Keratinocyte (primary cell): ENCODE data around the gene LRRC74B. TPM values are rescaled to one million over a fixed set of nuclear protein-coding genes. Genes with fewer than 3 reads are reported as not detected.

ENCODE experiments used
- DNase-seq: peaks from one replicate; pipeline ENCODE4 v3.0.0-alpha.2; 2011; ENCODE audit warnings: low read depth, missing footprints, low spot score
- FAIRE-seq: peaks from 2 replicates; lab custom pipeline; 2011; peaks lifted over from hg19 to GRCh38; lab: Jason Lieb, UNC
- H2AFZ ChIP-seq: 2 replicates; pipeline ENCODE4 v1.6.0; 2012; ENCODE audit warnings: low read length, control low read depth, inconsistent platforms; ENCODE audit not compliant: control insufficient read depth
- H3K27ac ChIP-seq: 2 replicates; pipeline ENCODE4 v1.5.1; 2011; ENCODE audit warnings: low read length; ENCODE audit not compliant: control insufficient read depth, insufficient read depth
- H3K27me3 ChIP-seq: 3 replicates; pipeline ENCODE4 v1.6.0; 2011; ENCODE audit warnings: low read length; ENCODE audit not compliant: control insufficient read depth, insufficient read depth; ENCODE audit errors: extremely low read depth
- H3K36me3 ChIP-seq, 2 experiments: 2 replicates in 1 of 2; 3 replicates in 1 of 2; pipeline ENCODE4 v1.5.1; 2011; ENCODE audit warnings: low read length in 2 of 2, mild to moderate bottlenecking in 1 of 2; ENCODE audit not compliant: control insufficient read depth in 2 of 2, insufficient read depth in 2 of 2; ENCODE audit errors: extremely low read depth in 1 of 2
- H3K4me1 ChIP-seq: 3 replicates; pipeline ENCODE4 v1.5.1; 2011; ENCODE audit warnings: low read length; ENCODE audit not compliant: control insufficient read depth, insufficient read depth; ENCODE audit errors: extremely low read depth
- H3K4me2 ChIP-seq: 3 replicates; pipeline ENCODE4 v1.6.0; 2011; ENCODE audit warnings: low read depth, low read length; ENCODE audit not compliant: control insufficient read depth, insufficient read depth; ENCODE audit errors: extremely low read depth
- H3K4me3 ChIP-seq, 3 experiments: fragments of 200-600 bp in 1 of 3; sonication (generic) in 1 of 3; 2 replicates in 2 of 3; 3 replicates in 1 of 3; pipeline ENCODE4 v1.5.1; 2011 to 2016; ENCODE audit warnings: low read length in 3 of 3, mild to moderate bottlenecking in 3 of 3, control low read depth in 2 of 3, inconsistent platforms in 1 of 3, low read depth in 1 of 3, mixed read lengths in 1 of 3, mixed run types in 1 of 3, moderate library complexity in 1 of 3; ENCODE audit not compliant: control insufficient read depth in 2 of 3, insufficient read depth in 2 of 3; ENCODE audit errors: extremely low read depth in 1 of 3
- H3K79me2 ChIP-seq: 2 replicates; pipeline ENCODE4 v1.6.0; 2012; ENCODE audit warnings: low read length; ENCODE audit not compliant: control insufficient read depth, insufficient read depth
- H3K9ac ChIP-seq: 3 replicates; pipeline ENCODE4 v1.6.0; 2011; ENCODE audit warnings: low read length; ENCODE audit not compliant: control insufficient read depth, insufficient read depth; ENCODE audit errors: extremely low read depth
- H3K9me1 ChIP-seq: 3 replicates; pipeline ENCODE4 v1.6.0; 2011; ENCODE audit warnings: low read length; ENCODE audit not compliant: control insufficient read depth, insufficient read depth; ENCODE audit errors: extremely low read depth
- H3K9me3 ChIP-seq: 2 replicates; pipeline ENCODE4 v1.5.1; 2012; ENCODE audit warnings: low read depth, low read length; ENCODE audit not compliant: control insufficient read depth
- H4K20me1 ChIP-seq: 3 replicates; pipeline ENCODE4 v1.6.0; 2011; ENCODE audit warnings: low read length; ENCODE audit not compliant: control insufficient read depth, insufficient read depth; ENCODE audit errors: extremely low read depth
- CTCF ChIP-seq, 3 experiments: IDR thresholded peaks in 1 of 3; conservative IDR thresholded peaks in 1 of 3; optimal IDR thresholded peaks in 1 of 3; 2 replicates in 2 of 3; 3 replicates in 1 of 3; pipeline versions ENCODE3 to v1.5.1; 2011; ENCODE audit warnings: low read length in 3 of 3, mild to moderate bottlenecking in 3 of 3, moderate library complexity in 2 of 3, control low read depth in 1 of 3, inconsistent platforms in 1 of 3; ENCODE audit not compliant: insufficient read depth in 2 of 3; ENCODE audit errors: extremely low read depth in 1 of 3
- EZH2 ChIP-seq: IDR thresholded peaks from one replicate; pipeline ENCODE4 v1.6.1; 2012; ENCODE audit warnings: inconsistent platforms, mild to moderate bottlenecking, low read length, moderate library complexity
- dilution Hi-C: fragments of 300-500 bp; cut with MboI; formaldehyde crosslinking; loops from one replicate; pipeline ENCODE4 v1.7.0; 2020; ENCODE audit warnings: low sequenced_read_pairs; ENCODE audit not compliant: extremely low pct_ligation_motif_present
- polyA plus RNA-seq, 5 experiments: library from polyadenylated mRNA; depleted of rRNA in 3 of 5; stranded (reverse) in 3 of 5; stranded (forward) in 1 of 5; unstranded in 1 of 5; fragments of >200 nt; gene quantifications; 1 replicate in 1 of 5; 2 replicates in 3 of 5; 3 replicates in 1 of 5; pipeline versions ENCODE4 v1.2.1 to v1.2.3, GENCODE V29; 2011 to 2012; ENCODE audit warnings: missing spikeins in 2 of 5, low read depth in 1 of 5, low replicate concordance in 1 of 5

Gene LRRC74B
- polyA plus RNA-seq, 1 donor (not counting 4 experiments of a cell fraction or from before 2014, with no cell fraction given): not detected

DNA sequence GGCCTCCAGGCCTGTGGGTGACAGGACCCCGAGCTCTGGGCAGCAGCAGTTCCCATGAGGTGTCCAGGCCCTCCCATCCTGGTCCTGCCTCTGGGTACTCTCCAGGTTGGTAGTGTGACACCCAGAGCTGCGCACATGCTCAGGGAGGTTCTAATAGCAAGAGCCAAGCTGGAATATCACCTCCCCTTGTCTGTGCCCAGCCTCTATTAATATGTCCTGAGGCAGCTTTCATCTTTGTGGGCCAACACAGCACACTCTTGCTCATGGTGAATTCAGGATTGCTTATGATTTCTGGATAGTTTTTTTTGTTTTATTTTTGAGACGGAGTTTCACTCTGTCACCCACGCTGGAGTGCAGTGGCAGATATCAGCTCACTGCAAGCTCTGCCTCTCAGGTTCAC, 27.4 kb upstream of the LRRC74B start:
- Histone ChIP-seq H3K9ac (no peak overlapping the region), H3K4me3 (no peak overlapping the region), H3K36me3 (no peaks in the 10 kb centered on the region), H4K20me1 (no peaks in the 10 kb centered on the region), H3K9me1 (no peaks in the 10 kb centered on the region), H3K79me2 (no peaks in the 10 kb centered on the region), H3K4me1 (peaks cover 20% of the 10 kb centered on the region), H3K27ac (no peak overlapping the region), H2AFZ (no peak overlapping the region), H3K4me2 (no peak overlapping the region), H3K27me3 (no peaks in the 10 kb centered on the region), H3K9me3 (no peaks in the 10 kb centered on the region)
- FAIRE-seq (no peak), DNase-seq (no peak)
- TF ChIP-seq EZH2 (no peak), CTCF (optimal IDR thresholded peaks at IDR 0.05 in 1 of 3, IDR thresholded peaks at IDR 0.05 in 1 of 3, conservative IDR thresholded peaks at IDR 0.05 in 1 of 3; ENCODE audit: extremely low read depth in 1 of 3, insufficient read depth in 2 of 3, low read length in 3 of 3) (no peak)
- dilution Hi-C loops: no loop called here

GRCh38 chr22:21020802-21021429, 24.8 kb upstream of the LRRC74B start:
- TF ChIP-seq CTCF (optimal IDR thresholded peaks at IDR 0.05 in 1 of 3, IDR thresholded peaks at IDR 0.05 in 1 of 3, conservative IDR thresholded peaks at IDR 0.05 in 1 of 3; ENCODE audit: extremely low read depth in 1 of 3, insufficient read depth in 2 of 3, low read length in 3 of 3): peak; percentile 49 to 63 (median 60)
- TF ChIP-seq EZH2: no peak
- no peak overlapping the region for H2AFZ ChIP-seq
- no peaks in the 10 kb centered on the region for H3K9me3 ChIP-seq
- no peak overlapping the region for H3K9ac ChIP-seq
- no peaks in the 10 kb centered on the region for H3K27me3 ChIP-seq
- H3K4me1 ChIP-seq: peaks cover 10% of the 10 kb centered on the region
- no peaks in the 10 kb centered on the region for H3K79me2 ChIP-seq
- dilution Hi-C loops: no loop called here
- H3K9me1 ChIP-seq: no peaks in the 10 kb centered on the region
- H3K27ac ChIP-seq: no peak overlapping the region
- H4K20me1 ChIP-seq: no peaks in the 10 kb centered on the region
- H3K36me3 ChIP-seq: no peaks in the 10 kb centered on the region
- no peak for DNase-seq
- no peak overlapping the region for H3K4me3 ChIP-seq
- no peak overlapping the region for H3K4me2 ChIP-seq
- FAIRE-seq: no peak
